Measurements from ENCODE around the gene TM4SF4.

TM4SF4 gene

GRCh38 chr3:149542375-149543312 lies 68.1 kb downstream of the TM4SF4 start:
- Histone ChIP-seq H3K27me3 (ENCODE audit: insufficient read depth, low read length, poor library complexity) (no peaks in the 10 kb centered on the region), H3K36me3 (ENCODE audit: control insufficient read depth, insufficient read depth, low read length) (no peaks in the 10 kb centered on the region), H3K4me3 (ENCODE audit: low read length) (no peak overlapping the region), H3K4ac (ENCODE audit: low read depth, low read length) (no peak overlapping the region), H3K23ac (ENCODE audit: low read length) (no peak overlapping the region), H3K79me1 (ENCODE audit: low read length) (no peaks in the 10 kb centered on the region), H3K4me2 (ENCODE audit: low read length) (no peak overlapping the region), H3K18ac (ENCODE audit: low read length) (no peak overlapping the region), H3K4me1 (ENCODE audit: control insufficient read depth, low read depth, low read length) (peaks cover 3% of the 10 kb centered on the region), H2AK5ac (ENCODE audit: low read length) (no peak overlapping the region), H2BK15ac (replicated peaks; ENCODE audit: low read depth) (no peak overlapping the region), H3K79me2 (ENCODE audit: control insufficient read depth, insufficient read depth, low read length) (no peaks in the 10 kb centered on the region), H2BK120ac (ENCODE audit: low read depth, low read length) (no peak overlapping the region), H4K8ac (ENCODE audit: low read depth, low read length) (no peak overlapping the region), H3K9ac (ENCODE audit: low read length) (no peak overlapping the region), H2BK5ac (ENCODE audit: low read length) (no peak overlapping the region), H3K56ac (ENCODE audit: low read length) (peak overlapping the region; percentile 45), H3K27ac (ENCODE audit: low read depth, low read length) (no peak overlapping the region), H4K5ac (ENCODE audit: low read length) (no peak overlapping the region)
- no CpG with 5 or more reads among the region's 9 CpGs for WGBS (ENCODE audit: extremely low coverage, insufficient coverage, low lambda C conversion rate)
- peak; percentile 65 for DNase-seq

GRCh38 chr3:149545049-149545448 lies 70.6 kb downstream of the TM4SF4 start:
- H3K27ac ChIP-seq (ENCODE audit: low read depth, low read length) = no peak overlapping the region
- no peak overlapping the region for H4K8ac ChIP-seq (ENCODE audit: low read depth, low read length)
- no peak overlapping the region for H3K4me2 ChIP-seq (ENCODE audit: low read length)
- H3K56ac ChIP-seq (ENCODE audit: low read length) = no peak overlapping the region
- no peak overlapping the region for H2BK120ac ChIP-seq (ENCODE audit: low read depth, low read length)
- peaks cover 6% of the 10 kb centered on the region for H3K4me1 ChIP-seq (ENCODE audit: control insufficient read depth, low read depth, low read length)
- H3K23ac ChIP-seq (ENCODE audit: low read length) = no peak overlapping the region
- no peak overlapping the region for H3K4me3 ChIP-seq (ENCODE audit: low read length)
- H2AK5ac ChIP-seq (ENCODE audit: low read length) = no peak overlapping the region
- no peak overlapping the region for H4K5ac ChIP-seq (ENCODE audit: low read length)
- WGBS (ENCODE audit: extremely low coverage, insufficient coverage, low lambda C conversion rate) = no CpG with 5 or more reads among the region's 2 CpGs
- no peak overlapping the region for H2BK5ac ChIP-seq (ENCODE audit: low read length)
- H3K18ac ChIP-seq (ENCODE audit: low read length) = no peak overlapping the region
- no peak overlapping the region for H3K9ac ChIP-seq (ENCODE audit: low read length)
- H3K27me3 ChIP-seq (ENCODE audit: insufficient read depth, low read length, poor library complexity) = no peaks in the 10 kb centered on the region
- no peaks in the 10 kb centered on the region for H3K79me1 ChIP-seq (ENCODE audit: low read length)
- no peak overlapping the region for H3K4ac ChIP-seq (ENCODE audit: low read depth, low read length)
- no peaks in the 10 kb centered on the region for H3K36me3 ChIP-seq (ENCODE audit: control insufficient read depth, insufficient read depth, low read length)
- no peak overlapping the region for H2BK15ac ChIP-seq (replicated peaks; ENCODE audit: low read depth)
- no peaks in the 10 kb centered on the region for H3K79me2 ChIP-seq (ENCODE audit: control insufficient read depth, insufficient read depth, low read length)
- DNase-seq = no peak

GRCh38 chr3:149547413-149547812 lies 72.9 kb downstream of the TM4SF4 start:
- DNase-seq = no peak
- Histone ChIP-seq H3K56ac (ENCODE audit: low read length) (no peak overlapping the region), H4K8ac (ENCODE audit: low read depth, low read length) (no peak overlapping the region), H3K36me3 (ENCODE audit: control insufficient read depth, insufficient read depth, low read length) (no peaks in the 10 kb centered on the region), H3K27ac (ENCODE audit: low read depth, low read length) (no peak overlapping the region), H3K4me1 (ENCODE audit: control insufficient read depth, low read depth, low read length) (peaks cover 6% of the 10 kb centered on the region), H3K27me3 (ENCODE audit: insufficient read depth, low read length, poor library complexity) (no peaks in the 10 kb centered on the region), H4K5ac (ENCODE audit: low read length) (no peak overlapping the region), H3K4me3 (ENCODE audit: low read length) (no peak overlapping the region), H3K23ac (ENCODE audit: low read length) (no peak overlapping the region), H2BK5ac (ENCODE audit: low read length) (no peak overlapping the region), H3K79me2 (ENCODE audit: control insufficient read depth, insufficient read depth, low read length) (no peaks in the 10 kb centered on the region), H2BK120ac (ENCODE audit: low read depth, low read length) (no peak overlapping the region), H2AK5ac (ENCODE audit: low read length) (no peak overlapping the region), H2BK15ac (replicated peaks; ENCODE audit: low read depth) (no peak overlapping the region), H3K18ac (ENCODE audit: low read length) (no peak overlapping the region), H3K9ac (ENCODE audit: low read length) (no peak overlapping the region), H3K4me2 (ENCODE audit: low read length) (no peak overlapping the region), H3K79me1 (ENCODE audit: low read length) (no peaks in the 10 kb centered on the region), H3K4ac (ENCODE audit: low read depth, low read length) (no peak overlapping the region)
- no CpG with 5 or more reads among the region's 9 CpGs for WGBS (ENCODE audit: extremely low coverage, insufficient coverage, low lambda C conversion rate)

- no peak overlapping the region for H2BK5ac ChIP-seq (ENCODE audit: low read length)
- H2BK120ac ChIP-seq (ENCODE audit: low read depth, low read length) = no peak overlapping the region
- H3K27me3 ChIP-seq (ENCODE audit: insufficient read depth, low read length, poor library complexity) = no peaks in the 10 kb centered on the region
- peak overlapping the region; percentile 46 for H3K4ac ChIP-seq (ENCODE audit: low read depth, low read length)
- H3K4me3 ChIP-seq (ENCODE audit: low read length) = no peak overlapping the region
- H3K23ac ChIP-seq (ENCODE audit: low read length) = no peak overlapping the region
- no peak overlapping the region for H3K4me2 ChIP-seq (ENCODE audit: low read length)
- H3K56ac ChIP-seq (ENCODE audit: low read length) = no peak overlapping the region
- H2AK5ac ChIP-seq (ENCODE audit: low read length) = no peak overlapping the region
- H3K79me1 ChIP-seq (ENCODE audit: low read length) = no peaks in the 10 kb centered on the region
- no peaks in the 10 kb centered on the region for H3K36me3 ChIP-seq (ENCODE audit: control insufficient read depth, insufficient read depth, low read length)
- no peak overlapping the region for H3K18ac ChIP-seq (ENCODE audit: low read length)
- H3K27ac ChIP-seq (ENCODE audit: low read depth, low read length) = no peak overlapping the region
- DNase-seq = peak; percentile 82
- WGBS (ENCODE audit: extremely low coverage, insufficient coverage, low lambda C conversion rate) = no CpG with 5 or more reads among the region's 13 CpGs
- H4K5ac ChIP-seq (ENCODE audit: low read length) = no peak overlapping the region
- H4K8ac ChIP-seq (ENCODE audit: low read depth, low read length) = no peak overlapping the region
- no peak overlapping the region for H3K9ac ChIP-seq (ENCODE audit: low read length)
- no peaks in the 10 kb centered on the region for H3K79me2 ChIP-seq (ENCODE audit: control insufficient read depth, insufficient read depth, low read length)
- no peak overlapping the region for H2BK15ac ChIP-seq (replicated peaks; ENCODE audit: low read depth)
- peaks cover 4% of the 10 kb centered on the region for H3K4me1 ChIP-seq (ENCODE audit: control insufficient read depth, low read depth, low read length)
Observed at GRCh38 chr3:149547954-149548668, 73.6 kb downstream of the TM4SF4 start.

GRCh38 chr3:149548669-149549065 lies 74.2 kb downstream of the TM4SF4 start:
- H2BK5ac ChIP-seq (ENCODE audit: low read length) = no peak overlapping the region
- H3K4me3 ChIP-seq (ENCODE audit: low read length) = no peak overlapping the region
- H2BK120ac ChIP-seq (ENCODE audit: low read depth, low read length) = no peak overlapping the region
- H3K56ac ChIP-seq (ENCODE audit: low read length) = no peak overlapping the region
- no peak overlapping the region for H3K23ac ChIP-seq (ENCODE audit: low read length)
- no peaks in the 10 kb centered on the region for H3K27me3 ChIP-seq (ENCODE audit: insufficient read depth, low read length, poor library complexity)
- no peak overlapping the region for H3K4ac ChIP-seq (ENCODE audit: low read depth, low read length)
- no peaks in the 10 kb centered on the region for H3K36me3 ChIP-seq (ENCODE audit: control insufficient read depth, insufficient read depth, low read length)
- H4K8ac ChIP-seq (ENCODE audit: low read depth, low read length) = no peak overlapping the region
- no peak overlapping the region for H3K9ac ChIP-seq (ENCODE audit: low read length)
- H3K18ac ChIP-seq (ENCODE audit: low read length) = no peak overlapping the region
- H3K4me1 ChIP-seq (ENCODE audit: control insufficient read depth, low read depth, low read length) = peaks cover 8% of the 10 kb centered on the region
- H2BK15ac ChIP-seq (replicated peaks; ENCODE audit: low read depth) = no peak overlapping the region
- H3K79me2 ChIP-seq (ENCODE audit: control insufficient read depth, insufficient read depth, low read length) = no peaks in the 10 kb centered on the region
- no CpG with 5 or more reads among the region's 4 CpGs for WGBS (ENCODE audit: extremely low coverage, insufficient coverage, low lambda C conversion rate)
- peak overlapping the region; percentile 33 for H3K27ac ChIP-seq (ENCODE audit: low read depth, low read length)
- H2AK5ac ChIP-seq (ENCODE audit: low read length) = no peak overlapping the region
- no peak overlapping the region for H3K4me2 ChIP-seq (ENCODE audit: low read length)
- no peak overlapping the region for H4K5ac ChIP-seq (ENCODE audit: low read length)
- H3K79me1 ChIP-seq (ENCODE audit: low read length) = peaks cover 2% of the 10 kb centered on the region
- no peak for DNase-seq
